IPS-20b (cell line): ENCODE results near the gene SLC5A8.
"Not testable (repeated sequence)": the region's sequence is repeated elsewhere in the genome, so short reads cannot be mapped to it uniquely, and the experiment has no call there.

Source experiments
- H3K27ac ChIP-seq: one replicate; pipeline ENCODE4 v1.5.1; 2013; ENCODE audit warnings: low read length
- H3K27me3 ChIP-seq: 2 replicates; pipeline ENCODE4 v1.6.1; 2013; ENCODE audit warnings: mild to moderate bottlenecking, low read length, inconsistent platforms; ENCODE audit not compliant: insufficient read depth
- H3K36me3 ChIP-seq: 2 replicates; pipeline ENCODE4 v1.6.1; 2013; ENCODE audit warnings: low read depth, mild to moderate bottlenecking, inconsistent platforms, low read length, moderate library complexity; ENCODE audit not compliant: insufficient read depth
- H3K4me1 ChIP-seq: 2 replicates; pipeline ENCODE4 v1.6.1; 2013; ENCODE audit warnings: mild to moderate bottlenecking, control low read depth, inconsistent platforms, low read length, moderate library complexity; ENCODE audit not compliant: insufficient read depth
- H3K4me3 ChIP-seq: 2 replicates; pipeline ENCODE4 v1.5.1; 2013; ENCODE audit warnings: mild to moderate bottlenecking, low read length, inconsistent platforms
- H3K9ac ChIP-seq: 2 replicates; pipeline ENCODE4 v1.6.1; 2013; ENCODE audit warnings: low read depth, mild to moderate bottlenecking, inconsistent platforms, low read length, moderate library complexity
- H3K9me3 ChIP-seq: 2 replicates; pipeline ENCODE4 v1.6.1; 2013; ENCODE audit warnings: mild to moderate bottlenecking, low read depth, low read length, inconsistent platforms; ENCODE audit not compliant: insufficient read depth

SLC5A8 gene

GRCh38 chr12:101165319-101165718, 44.7 kb downstream of the SLC5A8 start:
- Histone ChIP-seq H3K27ac (no peak overlapping the region), H3K4me1 (no peaks in the 10 kb centered on the region), H3K9me3 (no peaks in the 10 kb centered on the region), H3K36me3 (no peaks in the 10 kb centered on the region), H3K27me3 (no peaks in the 10 kb centered on the region), H3K4me3 (no peak overlapping the region), H3K9ac (no peak overlapping the region)

- H3K27ac ChIP-seq, H3K9ac ChIP-seq, H3K27me3 ChIP-seq, H3K9me3 ChIP-seq, H3K36me3 ChIP-seq, H3K4me1 ChIP-seq: not testable (repeated sequence)
- H3K4me3 ChIP-seq, result peak overlapping the region; percentile 53
Observed at GRCh38 chr12:101145777-101146431, 64.1 kb downstream of the SLC5A8 start.

- Histone ChIP-seq H3K27me3 (no peaks in the 10 kb centered on the region), H3K4me1 (no peaks in the 10 kb centered on the region), H3K9ac (no peak overlapping the region), H3K27ac (no peak overlapping the region), H3K4me3 (no peak overlapping the region), H3K36me3 (no peaks in the 10 kb centered on the region), H3K9me3 (no peaks in the 10 kb centered on the region)
Observed at GRCh38 chr12:101127521-101128219, 82.4 kb downstream of the SLC5A8 start.

- Histone ChIP-seq H3K27me3 (no peaks in the 10 kb centered on the region), H3K4me1 (no peaks in the 10 kb centered on the region), H3K36me3 (no peaks in the 10 kb centered on the region), H3K9me3 (no peaks in the 10 kb centered on the region), H3K9ac (no peak overlapping the region), H3K27ac (no peak overlapping the region), H3K4me3 (no peak overlapping the region)
Observed at GRCh38 chr12:101117842-101118241, 92.2 kb downstream of the SLC5A8 start.

GRCh38 chr12:101116911-101117310, 93.1 kb downstream of the SLC5A8 start:
- H3K27ac ChIP-seq, result no peak overlapping the region
- no peak overlapping the region for H3K9ac ChIP-seq
- H3K36me3 ChIP-seq, result no peaks in the 10 kb centered on the region
- no peaks in the 10 kb centered on the region for H3K9me3 ChIP-seq
- H3K4me1 ChIP-seq, result no peaks in the 10 kb centered on the region
- no peaks in the 10 kb centered on the region for H3K27me3 ChIP-seq
- no peak overlapping the region for H3K4me3 ChIP-seq

GRCh38 chr12:101115326-101115725, 94.7 kb downstream of the SLC5A8 start:
- no peak overlapping the region for H3K27ac ChIP-seq
- no peaks in the 10 kb centered on the region for H3K27me3 ChIP-seq
- no peaks in the 10 kb centered on the region for H3K4me1 ChIP-seq
- H3K9ac ChIP-seq, result no peak overlapping the region
- no peaks in the 10 kb centered on the region for H3K36me3 ChIP-seq
- no peak overlapping the region for H3K4me3 ChIP-seq
- no peaks in the 10 kb centered on the region for H3K9me3 ChIP-seq

GRCh38 chr12:101111441-101111840, 98.6 kb downstream of the SLC5A8 start:
- H3K9me3 ChIP-seq, result no peaks in the 10 kb centered on the region
- no peaks in the 10 kb centered on the region for H3K36me3 ChIP-seq
- H3K4me1 ChIP-seq, result no peaks in the 10 kb centered on the region

GRCh38 chr12:101110866-101111265, 99.2 kb downstream of the SLC5A8 start:
- no peaks in the 10 kb centered on the region for H3K9me3 ChIP-seq
- H3K36me3 ChIP-seq, result no peaks in the 10 kb centered on the region
- no peaks in the 10 kb centered on the region for H3K4me1 ChIP-seq
- no peak overlapping the region for H3K27ac ChIP-seq
- no peak overlapping the region for H3K4me3 ChIP-seq
- no peak overlapping the region for H3K9ac ChIP-seq
- no peaks in the 10 kb centered on the region for H3K27me3 ChIP-seq

More at GRCh38 chr12:101111441-101111840, 98.6 kb downstream of the SLC5A8 start:
- H3K27me3 ChIP-seq, result no peaks in the 10 kb centered on the region
- no peak overlapping the region for H3K27ac ChIP-seq
- no peak overlapping the region for H3K9ac ChIP-seq
- no peak overlapping the region for H3K4me3 ChIP-seq

- Histone ChIP-seq H3K27ac (no peak overlapping the region), H3K4me3 (no peak overlapping the region), H3K9me3 (no peaks in the 10 kb centered on the region), H3K27me3 (no peaks in the 10 kb centered on the region), H3K4me1 (no peaks in the 10 kb centered on the region), H3K9ac (no peak overlapping the region), H3K36me3 (no peaks in the 10 kb centered on the region)
Observed at GRCh38 chr12:101108130-101108529, 101.9 kb downstream of the SLC5A8 start.

- no peaks in the 10 kb centered on the region for H3K27me3 ChIP-seq
- H3K4me3 ChIP-seq, result no peak overlapping the region
- no peaks in the 10 kb centered on the region for H3K4me1 ChIP-seq
- no peak overlapping the region for H3K9ac ChIP-seq
- H3K9me3 ChIP-seq, result no peaks in the 10 kb centered on the region
- H3K36me3 ChIP-seq, result no peaks in the 10 kb centered on the region
- H3K27ac ChIP-seq, result no peak overlapping the region
Observed at GRCh38 chr12:101107032-101107763, 102.8 kb downstream of the SLC5A8 start.
